MM.1S (cell line): ENCODE results near the gene FRMPD2.

Experiments used
- DNase-seq: peaks from one replicate; pipeline ENCODE4 v3.0.0-alpha.2; 2015
- H2AFZ ChIP-seq: fragments of 300-600 bp; sonication (generic); 2 replicates; pipeline ENCODE4 v1.6.0; 2016; ENCODE audit warnings: antibody characterized with exemption, low read length
- H3F3A ChIP-seq: fragments of 300-600 bp; sonication (generic); 2 replicates; pipeline ENCODE4 v1.6.1; 2016; ENCODE audit warnings: mild to moderate bottlenecking, antibody characterized with exemption, low read length, moderate library complexity, mixed read lengths; ENCODE audit not compliant: insufficient read depth
- H3K27ac ChIP-seq: fragments of 300-600 bp; sonication (generic); 2 replicates; pipeline ENCODE4 v1.5.1; 2016; ENCODE audit warnings: mild to moderate bottlenecking, low read length
- H3K27me3 ChIP-seq: fragments of 300-600 bp; sonication (generic); replicated peaks from 2 replicates; pipeline ENCODE4 v1.6.0; 2016; ENCODE audit warnings: low read length; ENCODE audit not compliant: insufficient read depth
- H3K36me3 ChIP-seq: fragments of 300-600 bp; sonication (generic); replicated peaks from 2 replicates; pipeline ENCODE4 v1.6.1; 2016; ENCODE audit warnings: mild to moderate bottlenecking, low read length, mixed read lengths; ENCODE audit not compliant: insufficient read depth
- H3K4me1 ChIP-seq: fragments of 300-600 bp; sonication (generic); 2 replicates; pipeline ENCODE4 v1.6.1; 2016; ENCODE audit warnings: low read length, mixed read lengths
- H3K4me2 ChIP-seq: fragments of 300-600 bp; sonication (generic); 2 replicates; pipeline ENCODE4 v1.6.0; 2016; ENCODE audit warnings: low read depth, low read length
- H3K4me3 ChIP-seq: fragments of 300-600 bp; sonication (generic); 2 replicates; pipeline ENCODE4 v1.5.1; 2016; ENCODE audit warnings: low read length, mixed read lengths
- H3K79me2 ChIP-seq: fragments of 300-600 bp; sonication (generic); 2 replicates; pipeline ENCODE4 v1.6.1; 2016; ENCODE audit warnings: mixed run types, low read length, mixed read lengths
- H3K9ac ChIP-seq: fragments of 300-600 bp; sonication (generic); 2 replicates; pipeline ENCODE4 v1.6.1; 2016; ENCODE audit warnings: low read length, mixed read lengths
- H3K9me2 ChIP-seq: fragments of 300-600 bp; sonication (generic); replicated peaks from 2 replicates; pipeline ENCODE4 v1.6.1; 2016; ENCODE audit warnings: mild to moderate bottlenecking, low read length, mixed read lengths; ENCODE audit not compliant: insufficient read depth
- H3K9me3 ChIP-seq: fragments of 300-600 bp; sonication (generic); replicated peaks from 2 replicates; pipeline ENCODE4 v1.6.1; 2016; ENCODE audit warnings: mild to moderate bottlenecking, low read length, mixed read lengths; ENCODE audit not compliant: insufficient read depth
- H4K20me1 ChIP-seq: fragments of 300-600 bp; sonication (generic); 2 replicates; pipeline ENCODE4 v1.6.1; 2016; ENCODE audit warnings: mild to moderate bottlenecking, low read length, moderate library complexity, mixed read lengths; ENCODE audit not compliant: insufficient read depth
- EZH2 ChIP-seq: fragments of 300-600 bp; sonication (generic); optimal IDR thresholded peaks from 2 replicates; pipeline ENCODE3; 2017; ENCODE audit warnings: low read depth, mild to moderate bottlenecking, antibody characterized with exemption, low read length, mixed read lengths
- EZH2phosphoT487 ChIP-seq: fragments of 300-600 bp; sonication (generic); IDR thresholded peaks from 2 replicates; pipeline ENCODE4 v1.6.1; 2018; ENCODE audit warnings: antibody characterized with exemption, low read length
- TF ChIP-seq, protein P1 (sequence below): fragments of 300-600 bp; sonication (generic); IDR thresholded peaks from 2 replicates; pipeline ENCODE4 v1.5.1; 2016; ENCODE audit warnings: antibody characterized with exemption, low read length, mixed read lengths

FRMPD2 gene

DNA sequence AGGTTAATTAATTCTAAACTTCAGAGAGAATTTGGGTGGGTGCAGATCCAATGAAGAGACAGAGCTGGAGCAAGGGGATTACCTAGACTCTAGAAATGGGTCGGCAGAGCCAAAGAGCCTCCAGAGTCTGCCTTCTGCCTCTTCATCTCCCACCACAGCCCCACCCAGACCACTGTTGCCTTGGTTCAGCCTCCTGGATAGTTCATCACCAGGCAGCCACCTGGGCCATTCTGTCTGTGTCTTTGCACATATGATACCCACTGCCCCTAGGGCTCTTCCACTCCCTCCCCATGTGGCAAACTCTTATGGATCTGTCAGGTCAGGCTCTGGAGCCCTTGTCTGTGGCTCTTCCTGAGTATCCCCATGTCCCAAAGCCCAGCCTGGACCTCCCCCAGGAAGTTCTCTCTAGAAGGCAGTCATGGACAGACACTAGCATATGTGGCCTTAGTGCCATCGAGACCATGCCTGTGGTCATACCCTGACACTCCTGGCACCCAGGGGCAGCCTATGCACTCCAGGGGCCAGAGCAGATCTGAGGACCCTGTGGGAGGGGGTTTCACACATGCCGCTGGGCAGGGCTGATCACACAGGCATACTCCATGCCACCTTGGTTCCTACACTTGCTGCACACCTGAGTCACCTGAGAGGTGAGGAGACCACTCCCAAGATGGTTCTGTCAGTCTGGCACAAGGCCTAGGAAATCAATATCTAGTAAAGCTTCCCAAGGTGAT, 41.6 kb downstream of the FRMPD2 start:
- H3K79me2 ChIP-seq, result no peaks in the 10 kb centered on the region

DNA sequence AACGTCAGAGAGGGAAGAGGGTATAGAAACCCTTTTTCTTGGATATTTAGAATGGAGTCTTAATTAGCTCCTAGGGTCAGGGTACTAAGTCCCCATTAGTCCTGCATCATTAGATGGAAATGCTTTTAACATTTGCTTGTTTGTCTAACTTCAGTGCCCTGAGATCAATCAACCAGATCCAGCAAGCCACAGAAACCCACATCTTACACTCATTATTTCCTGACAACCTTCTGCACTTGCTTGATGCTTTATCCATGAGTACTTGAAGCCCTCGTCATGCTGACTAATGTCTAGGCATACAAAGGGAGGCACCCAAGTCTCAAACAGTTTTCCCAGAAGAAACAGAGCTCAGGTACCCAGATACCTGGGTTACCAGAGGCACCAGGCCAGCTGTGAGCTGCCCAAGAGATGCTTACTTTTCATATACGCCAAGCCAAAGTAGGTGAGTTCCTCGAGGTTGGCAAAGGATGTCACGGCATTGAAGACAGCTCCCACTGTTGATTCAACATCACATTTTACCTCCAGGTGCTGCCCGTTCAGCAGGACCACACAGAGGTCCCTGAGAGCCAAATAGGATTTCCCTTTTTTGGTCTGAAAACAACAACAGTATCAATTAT, 42.7 kb downstream of the FRMPD2 start:
- no peak for DNase-seq
- H2AFZ ChIP-seq, result no peak overlapping the region
- TF ChIP-seq EZH2, result no peak
- TF ChIP-seq EZH2phosphoT487, result no peak
- TF ChIP-seq, protein P1, sequence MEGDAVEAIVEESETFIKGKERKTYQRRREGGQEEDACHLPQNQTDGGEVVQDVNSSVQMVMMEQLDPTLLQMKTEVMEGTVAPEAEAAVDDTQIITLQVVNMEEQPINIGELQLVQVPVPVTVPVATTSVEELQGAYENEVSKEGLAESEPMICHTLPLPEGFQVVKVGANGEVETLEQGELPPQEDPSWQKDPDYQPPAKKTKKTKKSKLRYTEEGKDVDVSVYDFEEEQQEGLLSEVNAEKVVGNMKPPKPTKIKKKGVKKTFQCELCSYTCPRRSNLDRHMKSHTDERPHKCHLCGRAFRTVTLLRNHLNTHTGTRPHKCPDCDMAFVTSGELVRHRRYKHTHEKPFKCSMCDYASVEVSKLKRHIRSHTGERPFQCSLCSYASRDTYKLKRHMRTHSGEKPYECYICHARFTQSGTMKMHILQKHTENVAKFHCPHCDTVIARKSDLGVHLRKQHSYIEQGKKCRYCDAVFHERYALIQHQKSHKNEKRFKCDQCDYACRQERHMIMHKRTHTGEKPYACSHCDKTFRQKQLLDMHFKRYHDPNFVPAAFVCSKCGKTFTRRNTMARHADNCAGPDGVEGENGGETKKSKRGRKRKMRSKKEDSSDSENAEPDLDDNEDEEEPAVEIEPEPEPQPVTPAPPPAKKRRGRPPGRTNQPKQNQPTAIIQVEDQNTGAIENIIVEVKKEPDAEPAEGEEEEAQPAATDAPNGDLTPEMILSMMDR, result no peak
- H4K20me1 ChIP-seq, result no peaks in the 10 kb centered on the region
- no peaks in the 10 kb centered on the region for H3K9me2 ChIP-seq
- no peak overlapping the region for H3K4me3 ChIP-seq
- H3K27ac ChIP-seq, result no peak overlapping the region
- no peaks in the 10 kb centered on the region for H3K4me1 ChIP-seq
- H3K4me2 ChIP-seq, result no peak overlapping the region
- H3K79me2 ChIP-seq, result no peaks in the 10 kb centered on the region
- no peaks in the 10 kb centered on the region for H3K27me3 ChIP-seq
- H3K9me3 ChIP-seq, result no peaks in the 10 kb centered on the region
- no peaks in the 10 kb centered on the region for H3F3A ChIP-seq
- no peak overlapping the region for H3K9ac ChIP-seq
- no peaks in the 10 kb centered on the region for H3K36me3 ChIP-seq

More for the DNA sequence above, 41.6 kb downstream of the FRMPD2 start:
- no peaks in the 10 kb centered on the region for H3K9me3 ChIP-seq
- no peaks in the 10 kb centered on the region for H4K20me1 ChIP-seq
- H3K4me2 ChIP-seq, result no peak overlapping the region
- no peak for DNase-seq
- no peaks in the 10 kb centered on the region for H3K36me3 ChIP-seq
- H3K4me1 ChIP-seq, result no peaks in the 10 kb centered on the region
- H2AFZ ChIP-seq, result no peak overlapping the region
- H3K9ac ChIP-seq, result no peak overlapping the region
- H3F3A ChIP-seq, result no peaks in the 10 kb centered on the region
- no peak for TF ChIP-seq EZH2phosphoT487
- TF ChIP-seq, protein P1, result no peak
- no peak for TF ChIP-seq EZH2
- no peaks in the 10 kb centered on the region for H3K9me2 ChIP-seq
- H3K27me3 ChIP-seq, result no peaks in the 10 kb centered on the region
- H3K4me3 ChIP-seq, result no peak overlapping the region
- no peak overlapping the region for H3K27ac ChIP-seq

GRCh38 chr10:48231178-48231577, 43.3 kb downstream of the FRMPD2 start:
- TF ChIP-seq EZH2phosphoT487 (no peak), EZH2 (no peak)
- TF ChIP-seq, protein P1, result no peak
- Histone ChIP-seq H3K79me2 (no peaks in the 10 kb centered on the region), H3K4me2 (no peak overlapping the region), H3F3A (no peaks in the 10 kb centered on the region), H2AFZ (no peak overlapping the region), H4K20me1 (no peaks in the 10 kb centered on the region), H3K9me2 (no peaks in the 10 kb centered on the region), H3K9me3 (no peaks in the 10 kb centered on the region), H3K4me1 (no peaks in the 10 kb centered on the region), H3K9ac (no peak overlapping the region), H3K4me3 (no peak overlapping the region), H3K36me3 (no peaks in the 10 kb centered on the region; the same call in 1 of the 2 replicates), H3K27ac (no peak overlapping the region), H3K27me3 (no peaks in the 10 kb centered on the region)
- DNase-seq, result no peak
